ENCODE results near the gene BIN2. TPM values are rescaled to one million over a fixed set of nuclear protein-coding genes. Genes with fewer than 3 reads are reported as not detected.
A peak's percentile ranks its signal among the peaks of the same experiment; 100 is the strongest.
"Not testable (repeated sequence)": the region's sequence is repeated elsewhere in the genome, so short reads cannot be mapped to it uniquely, and the experiment has no call there.

BIN2 gene
- total RNA-seq, 3 donors from 2014 or later: 14.7 to 20.9 (median 16.4) TPM

GRCh38 chr12:51269174-51270066 is 54.6 kb downstream of the BIN2 start:
- peaks cover 28% of the 10 kb centered on the region for H3K4me1 Mint-ChIP-seq (ENCODE audit: low read depth)
- no peaks in the 10 kb centered on the region for H3K27me3 Mint-ChIP-seq (ENCODE audit: low read depth)
- DNase-seq (peak; percentile 61), ATAC-seq (peak; percentile 56 to 65)
- H3K36me3 Mint-ChIP-seq (ENCODE audit: insufficient read depth): peaks cover 2% of the 10 kb centered on the region
- no peaks in the 10 kb centered on the region for H3K9me3 Mint-ChIP-seq
- peak overlapping the region; percentile 77 for H3K4me3 Mint-ChIP-seq

DNA sequence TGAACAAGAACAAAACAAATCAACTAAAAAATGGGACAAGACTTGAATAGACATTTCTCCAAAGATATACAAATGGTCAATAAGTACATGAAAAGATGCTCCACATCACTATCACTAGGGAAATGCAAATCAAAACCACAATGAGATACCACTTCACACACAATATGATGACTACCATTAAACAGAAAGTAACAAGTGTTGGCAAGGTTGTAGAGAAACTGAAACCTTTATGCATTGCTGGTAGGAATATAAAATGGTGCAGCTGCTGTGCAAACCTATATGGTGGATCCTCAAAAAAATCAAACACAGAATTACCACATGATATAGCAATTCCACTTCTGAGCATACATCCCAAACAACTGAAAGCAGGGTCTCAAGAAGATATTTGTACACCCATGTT is 59.0 kb downstream of the BIN2 start:
- Mint-ChIP-seq H3K4me1 (ENCODE audit: low read depth) (peaks cover 26% of the 10 kb centered on the region), H3K9me3 (no peaks in the 10 kb centered on the region), H3K27me3 (ENCODE audit: low read depth) (no peaks in the 10 kb centered on the region), H3K36me3 (ENCODE audit: insufficient read depth) (peaks cover 2% of the 10 kb centered on the region), H3K4me3 (no peak overlapping the region)
- DNase-seq (no peak), ATAC-seq (peak; percentile 84 to 85)

GRCh38 chr12:51264297-51264696 is 59.7 kb downstream of the BIN2 start:
- no peak overlapping the region for H3K4me3 Mint-ChIP-seq
- H3K9me3 Mint-ChIP-seq: no peaks in the 10 kb centered on the region
- H3K4me1 Mint-ChIP-seq (ENCODE audit: low read depth): peaks cover 24% of the 10 kb centered on the region
- ATAC-seq (no peak), DNase-seq (no peak)
- H3K36me3 Mint-ChIP-seq (ENCODE audit: insufficient read depth): peaks cover 2% of the 10 kb centered on the region
- no peaks in the 10 kb centered on the region for H3K27me3 Mint-ChIP-seq (ENCODE audit: low read depth)

GRCh38 chr12:51263341-51263740 is 60.6 kb downstream of the BIN2 start:
- no peak overlapping the region for H3K4me3 Mint-ChIP-seq
- H3K4me1 Mint-ChIP-seq (ENCODE audit: low read depth): peaks cover 17% of the 10 kb centered on the region
- H3K36me3 Mint-ChIP-seq (ENCODE audit: insufficient read depth): peaks cover 2% of the 10 kb centered on the region
- DNase-seq (no peak), ATAC-seq (no peak)
- H3K27me3 Mint-ChIP-seq (ENCODE audit: low read depth): no peaks in the 10 kb centered on the region
- H3K9me3 Mint-ChIP-seq: no peaks in the 10 kb centered on the region

DNA sequence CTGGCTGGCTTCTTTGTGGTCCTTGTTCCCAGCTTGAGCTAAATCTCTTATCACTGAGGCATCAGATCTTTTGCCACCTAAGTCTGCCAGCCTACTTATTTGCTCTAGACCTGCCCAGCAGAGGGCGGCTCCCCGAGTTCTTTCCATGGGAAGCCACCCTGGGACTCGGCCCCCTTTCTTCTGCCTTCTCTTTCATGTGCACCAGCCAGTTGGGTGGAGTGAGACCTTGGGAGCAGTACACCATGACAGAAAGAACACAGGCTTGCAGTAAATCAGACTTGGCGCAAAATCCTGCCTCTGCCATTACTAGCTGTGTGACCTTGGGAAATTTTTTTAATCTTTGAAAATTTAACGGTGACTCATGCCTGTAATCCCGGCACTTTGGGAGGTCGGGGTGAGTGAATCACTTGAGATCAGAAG is 61.2 kb downstream of the BIN2 start:
- DNase-seq (no peak), ATAC-seq (peak in 1 of 2 donors; percentile 25)
- Mint-ChIP-seq H3K4me1 (ENCODE audit: low read depth) (peaks cover 16% of the 10 kb centered on the region), H3K36me3 (ENCODE audit: insufficient read depth) (peaks cover 2% of the 10 kb centered on the region), H3K9me3 (no peaks in the 10 kb centered on the region), H3K4me3 (no peak overlapping the region), H3K27me3 (ENCODE audit: low read depth) (no peaks in the 10 kb centered on the region)

- not testable (repeated sequence) for DNase-seq
Observed at GRCh38 chr12:51259600-51259999, 64.4 kb downstream of the BIN2 start.

GRCh38 chr12:51254536-51254935 is 69.4 kb downstream of the BIN2 start:
- H3K27me3 Mint-ChIP-seq (ENCODE audit: low read depth): no peaks in the 10 kb centered on the region
- no peak overlapping the region for H3K4me3 Mint-ChIP-seq
- peaks cover 3% of the 10 kb centered on the region for H3K36me3 Mint-ChIP-seq (ENCODE audit: insufficient read depth)
- no peaks in the 10 kb centered on the region for H3K9me3 Mint-ChIP-seq
- H3K4me1 Mint-ChIP-seq (ENCODE audit: low read depth): no peaks in the 10 kb centered on the region
- ATAC-seq: no peak
- DNase-seq: no peak

More at GRCh38 chr12:51259600-51259999, 64.4 kb downstream of the BIN2 start:
- not testable (repeated sequence) for ATAC-seq; H3K4me1 Mint-ChIP-seq (ENCODE audit: low read depth); H3K9me3 Mint-ChIP-seq; H3K4me3 Mint-ChIP-seq; H3K27me3 Mint-ChIP-seq (ENCODE audit: low read depth); H3K36me3 Mint-ChIP-seq (ENCODE audit: insufficient read depth)

DNA sequence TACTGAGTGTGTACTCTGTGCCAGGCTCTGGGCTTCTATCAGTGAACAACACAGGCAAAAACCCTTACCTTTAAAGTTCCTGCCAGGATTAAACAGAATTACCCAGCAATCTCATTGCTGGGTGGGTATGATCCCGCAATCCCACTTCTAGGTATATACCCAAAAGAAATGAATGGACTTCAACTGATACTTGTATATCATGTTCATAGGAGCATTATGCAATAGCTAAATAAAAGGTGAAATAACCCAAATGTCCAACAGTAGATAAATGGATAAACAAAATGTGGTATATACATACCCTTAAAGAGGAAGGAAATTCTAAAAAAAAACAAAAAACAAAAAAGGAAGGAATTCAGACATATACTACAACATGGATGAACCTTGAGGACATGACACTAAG is 70.7 kb downstream of the BIN2 start:
- Mint-ChIP-seq H3K9me3 (no peaks in the 10 kb centered on the region), H3K4me1 (ENCODE audit: low read depth) (peaks cover 3% of the 10 kb centered on the region), H3K4me3 (no peak overlapping the region), H3K36me3 (ENCODE audit: insufficient read depth) (peaks cover 3% of the 10 kb centered on the region), H3K27me3 (ENCODE audit: low read depth) (no peaks in the 10 kb centered on the region)
- ATAC-seq (no peak), DNase-seq (no peak)

- peaks cover 44% of the 10 kb centered on the region for H3K4me1 Mint-ChIP-seq (ENCODE audit: low read depth)
- no peak for ATAC-seq
- no peaks in the 10 kb centered on the region for H3K27me3 Mint-ChIP-seq (ENCODE audit: low read depth)
- peaks cover 10% of the 10 kb centered on the region for H3K36me3 Mint-ChIP-seq (ENCODE audit: insufficient read depth)
- no peak for DNase-seq
- H3K9me3 Mint-ChIP-seq: no peaks in the 10 kb centered on the region
- no peak overlapping the region for H3K4me3 Mint-ChIP-seq
Observed at GRCh38 chr12:51247523-51248206, 76.3 kb downstream of the BIN2 start.

DNA sequence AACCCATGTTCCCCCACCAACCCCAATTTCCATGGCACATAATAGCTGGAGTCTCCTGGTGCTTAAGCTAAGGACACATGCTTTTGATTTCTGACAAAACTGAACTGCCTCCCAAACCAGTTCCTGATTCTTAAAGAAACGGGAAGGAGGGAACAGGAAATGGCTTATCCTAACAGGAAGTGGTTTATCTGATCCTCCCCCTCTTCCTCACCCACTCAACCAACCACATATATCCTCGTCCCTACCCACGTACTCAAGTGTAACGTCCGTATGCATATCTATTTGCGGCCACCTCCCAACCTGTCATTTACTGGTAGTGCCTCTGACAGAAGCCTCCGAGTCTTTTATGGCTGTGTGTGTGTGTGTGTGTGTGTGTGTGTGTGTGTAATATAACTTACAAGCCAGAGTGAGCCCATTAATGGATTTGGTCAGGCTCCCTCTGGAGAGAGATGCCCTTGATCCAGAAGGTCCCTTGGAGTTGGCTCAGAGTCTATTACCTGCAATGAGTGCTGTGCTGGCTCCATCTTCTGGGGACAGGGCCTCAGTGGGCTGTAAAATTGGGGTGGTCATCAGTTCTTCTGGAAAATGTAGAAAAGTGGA is 77.6 kb downstream of the BIN2 start:
- H3K4me1 Mint-ChIP-seq (ENCODE audit: low read depth): peaks cover 53% of the 10 kb centered on the region
- peak overlapping the region; percentile 33 for H3K4me3 Mint-ChIP-seq
- no peaks in the 10 kb centered on the region for H3K9me3 Mint-ChIP-seq
- peak; percentile 15 for DNase-seq
- H3K27me3 Mint-ChIP-seq (ENCODE audit: low read depth): no peaks in the 10 kb centered on the region
- H3K36me3 Mint-ChIP-seq (ENCODE audit: insufficient read depth): peaks cover 17% of the 10 kb centered on the region
- ATAC-seq: peak; percentile 52 to 69

GRCh38 chr12:51245476-51246253 is 78.3 kb downstream of the BIN2 start:
- Mint-ChIP-seq H3K9me3 (no peaks in the 10 kb centered on the region), H3K27me3 (ENCODE audit: low read depth) (no peaks in the 10 kb centered on the region), H3K36me3 (ENCODE audit: insufficient read depth) (peaks cover 23% of the 10 kb centered on the region), H3K4me1 (ENCODE audit: low read depth) (peaks cover 60% of the 10 kb centered on the region), H3K4me3 (no peak overlapping the region)
- no peak for DNase-seq
- peak in 1 of 2 donors; percentile 6 for ATAC-seq

DNA sequence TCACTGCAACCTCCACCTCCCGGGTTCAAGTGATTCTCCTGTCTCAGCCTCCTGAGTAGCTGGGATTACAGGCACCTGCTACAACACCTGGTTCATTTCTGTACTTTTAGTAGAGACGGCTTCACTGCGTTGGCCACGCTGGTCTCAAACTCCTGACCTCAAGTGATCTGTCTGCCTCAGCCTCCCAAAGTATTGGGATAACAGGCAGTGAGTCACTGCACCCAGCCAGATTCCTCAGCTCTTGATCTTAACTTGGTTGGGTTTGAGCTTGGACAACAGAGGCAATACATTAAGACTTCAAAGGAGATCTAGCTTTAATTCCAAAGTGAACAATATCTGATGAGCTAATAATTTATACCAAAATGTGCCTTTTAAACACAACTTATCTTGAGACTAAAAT is 79.7 kb downstream of the BIN2 start:
- no peak for ATAC-seq
- no peak for DNase-seq
- Mint-ChIP-seq H3K27me3 (ENCODE audit: low read depth) (no peaks in the 10 kb centered on the region), H3K4me3 (no peak overlapping the region), H3K9me3 (no peaks in the 10 kb centered on the region), H3K36me3 (ENCODE audit: insufficient read depth) (peaks cover 31% of the 10 kb centered on the region), H3K4me1 (ENCODE audit: low read depth) (peaks cover 70% of the 10 kb centered on the region)

GRCh38 chr12:51242876-51243275 is 81.1 kb downstream of the BIN2 start:
- Mint-ChIP-seq H3K4me3 (peak overlapping the region; percentile 40), H3K36me3 (ENCODE audit: insufficient read depth) (peaks cover 31% of the 10 kb centered on the region), H3K9me3 (no peaks in the 10 kb centered on the region), H3K4me1 (ENCODE audit: low read depth) (peaks cover 68% of the 10 kb centered on the region), H3K27me3 (ENCODE audit: low read depth) (no peaks in the 10 kb centered on the region)
- DNase-seq (no peak), ATAC-seq (no peak)

DNA sequence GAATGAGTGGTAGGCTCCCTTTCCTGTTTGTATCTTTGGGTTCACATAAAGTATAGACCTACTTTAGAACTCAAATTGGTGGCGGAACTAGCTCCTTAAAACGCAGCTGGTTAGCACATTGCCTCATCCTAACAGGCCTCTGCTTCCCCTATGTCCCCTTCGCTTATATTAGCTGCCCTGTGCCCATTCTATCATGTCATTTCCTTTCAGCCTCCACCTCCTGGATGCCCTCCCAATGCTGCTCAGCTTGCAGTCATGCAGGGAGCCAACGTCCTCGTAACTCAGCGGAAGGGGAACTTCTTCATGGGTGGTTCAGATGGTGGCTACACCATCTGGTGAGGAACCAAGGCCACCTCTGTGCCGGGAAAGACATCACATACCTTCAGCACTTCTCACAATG is 81.9 kb downstream of the BIN2 start:
- H3K4me1 Mint-ChIP-seq (ENCODE audit: low read depth): peaks cover 63% of the 10 kb centered on the region
- ATAC-seq (no peak), DNase-seq (no peak)
- no peaks in the 10 kb centered on the region for H3K9me3 Mint-ChIP-seq
- no peaks in the 10 kb centered on the region for H3K27me3 Mint-ChIP-seq (ENCODE audit: low read depth)
- H3K36me3 Mint-ChIP-seq (ENCODE audit: insufficient read depth): peaks cover 31% of the 10 kb centered on the region
- H3K4me3 Mint-ChIP-seq: no peak overlapping the region
